WTC11 (cell line): ENCODE measurements around the gene ST3GAL5. TPM values are rescaled to one million over a fixed set of nuclear protein-coding genes. Genes with fewer than 3 reads are reported as not detected.

Experiments used
- ATAC-seq: fragments of 200-7000 bp; cut with Tn5 transposase; 2 replicates; pipeline ENCODE4 v1.10.0; 2021; ENCODE audit warnings: mild to moderate bottlenecking, moderate library complexity
- CTCF ChIA-PET: fragments of 300-600 bp; sonication (Branson Sonifier 250); formaldehyde crosslinking; loops from one replicate; lab custom pipeline; 2021; ENCODE audit warnings: antibody characterized with exemption; lab: Charles Lee
- POLR2A ChIA-PET: fragments of 350-600 bp; sonication (Branson Sonifier 250); formaldehyde crosslinking; loops from one replicate; lab custom pipeline; 2021; ENCODE audit warnings: antibody characterized with exemption; lab: Charles Lee
- DNase-seq: peaks from one replicate; pipeline ENCODE4 v3.0.0; 2021; ENCODE audit warnings: low spot score
- H3K27ac Mint-ChIP-seq: 2 replicates; pipeline ENCODE4 v1.8.0; 2021; ENCODE audit warnings: mixed read lengths
- H3K27me3 Mint-ChIP-seq: 2 replicates; pipeline ENCODE4 v1.8.0; 2021; ENCODE audit warnings: low read depth, mild to moderate bottlenecking, moderate library complexity, mixed read lengths
- H3K36me3 Mint-ChIP-seq: 2 replicates; pipeline ENCODE4 v1.8.0; 2021; ENCODE audit warnings: mixed read lengths
- H3K4me1 Mint-ChIP-seq: 2 replicates; pipeline ENCODE4 v1.8.0; 2022; ENCODE audit warnings: mixed read lengths
- H3K4me3 Mint-ChIP-seq: 2 replicates; pipeline ENCODE4 v1.8.0; 2021; ENCODE audit warnings: mild to moderate bottlenecking, moderate library complexity, mixed read lengths
- H3K9me3 Mint-ChIP-seq: 2 replicates; pipeline ENCODE4 v1.8.0; 2021; ENCODE audit warnings: mixed read lengths
- ARID4B ChIP-seq: sonication (generic); formaldehyde crosslinking; IDR thresholded peaks from 2 replicates; pipeline ENCODE4 v1.8.0; 2023; ENCODE audit warnings: missing genetic modification reagents, mild to moderate bottlenecking, borderline replicate concordance
- CBFB ChIP-seq: sonication (generic); formaldehyde crosslinking; IDR thresholded peaks from 2 replicates; pipeline ENCODE4 v1.8.1; 2022; ENCODE audit warnings: mild to moderate bottlenecking, low read depth, missing genetic modification reagents
- CREM ChIP-seq: sonication (generic); formaldehyde crosslinking; IDR thresholded peaks from 2 replicates; pipeline ENCODE4 v1.8.1; 2022; ENCODE audit warnings: mild to moderate bottlenecking, missing genetic modification reagents, moderate library complexity
- E2F5 ChIP-seq: sonication (generic); formaldehyde crosslinking; IDR thresholded peaks from 2 replicates; pipeline ENCODE4 v1.8.1; 2022; ENCODE audit warnings: mild to moderate bottlenecking, moderate library complexity, missing genetic modification reagents
- ETV6 ChIP-seq: sonication (generic); formaldehyde crosslinking; IDR thresholded peaks from 2 replicates; pipeline ENCODE4 v1.8.1; 2022; ENCODE audit warnings: mild to moderate bottlenecking, missing genetic modification reagents
- FOXK1 ChIP-seq: sonication (generic); formaldehyde crosslinking; IDR thresholded peaks from 2 replicates; pipeline ENCODE4 v1.8.0; 2022; ENCODE audit warnings: mild to moderate bottlenecking, moderate library complexity, missing genetic modification reagents
- FOXP4 ChIP-seq: sonication (generic); formaldehyde crosslinking; IDR thresholded peaks from 2 replicates; pipeline ENCODE4 v1.8.0; 2022; ENCODE audit warnings: mild to moderate bottlenecking, missing genetic modification reagents
- GTF2I ChIP-seq: fragments of 250-450 bp; sonication (Bioruptor Pico); conservative IDR thresholded peaks from 2 replicates; pipeline ENCODE4 v1.4.0; 2021; ENCODE audit warnings: mild to moderate bottlenecking
- HMGA2 ChIP-seq: fragments of 250-450 bp; sonication (Bioruptor Pico); IDR thresholded peaks from 2 replicates; pipeline ENCODE4 v1.4.0; 2021; ENCODE audit warnings: mild to moderate bottlenecking, moderate library complexity
- NFATC4 ChIP-seq: fragments of 250-450 bp; sonication (Bioruptor Pico); IDR thresholded peaks from 2 replicates; pipeline ENCODE4 v1.9.0; 2021; ENCODE audit warnings: mild to moderate bottlenecking
- NR1H2 ChIP-seq: sonication (generic); formaldehyde crosslinking; IDR thresholded peaks from 2 replicates; pipeline ENCODE4 v1.9.0; 2021; ENCODE audit warnings: mild to moderate bottlenecking, moderate library complexity, missing genetic modification reagents
- NR2C2 ChIP-seq: sonication (generic); formaldehyde crosslinking; IDR thresholded peaks from 2 replicates; pipeline ENCODE4 v1.8.0; 2022; ENCODE audit warnings: mild to moderate bottlenecking, missing genetic modification reagents
- PREB ChIP-seq: sonication (generic); formaldehyde crosslinking; IDR thresholded peaks from 2 replicates; pipeline ENCODE4 v1.8.1; 2022; ENCODE audit warnings: mild to moderate bottlenecking, missing genetic modification reagents, moderate library complexity, borderline replicate concordance
- PRRX2 ChIP-seq: fragments of 250-450 bp; sonication (Bioruptor Pico); IDR thresholded peaks from 2 replicates; pipeline ENCODE4 v1.8.0; 2021; ENCODE audit warnings: mild to moderate bottlenecking
- RORB ChIP-seq: fragments of 250-450 bp; sonication (Bioruptor Pico); IDR thresholded peaks from 2 replicates; pipeline ENCODE4 v1.9.0; 2021; ENCODE audit warnings: mild to moderate bottlenecking
- SMAD3 ChIP-seq: sonication (generic); formaldehyde crosslinking; IDR thresholded peaks from 2 replicates; pipeline ENCODE4 v1.8.0; 2022; ENCODE audit warnings: missing genetic modification reagents, mild to moderate bottlenecking, borderline replicate concordance
- TP53 ChIP-seq: sonication (generic); formaldehyde crosslinking; IDR thresholded peaks from 2 replicates; pipeline ENCODE4 v1.8.1; 2023; ENCODE audit warnings: mild to moderate bottlenecking, missing genetic modification reagents
- ZMAT4 ChIP-seq: fragments of 250-450 bp; sonication (Bioruptor Pico); IDR thresholded peaks from 2 replicates; pipeline ENCODE4 v1.9.0; 2021; ENCODE audit warnings: mild to moderate bottlenecking
- ZNF232 ChIP-seq: sonication (generic); formaldehyde crosslinking; IDR thresholded peaks from 2 replicates; pipeline ENCODE4 v1.8.0; 2022; ENCODE audit warnings: mild to moderate bottlenecking, missing genetic modification reagents
- ZNF317 ChIP-seq: sonication (generic); formaldehyde crosslinking; IDR thresholded peaks from 2 replicates; pipeline ENCODE4 v1.8.1; 2023; ENCODE audit warnings: low read depth, mild to moderate bottlenecking, moderate library complexity, missing genetic modification reagents, borderline replicate concordance
- ZNF671 ChIP-seq: fragments of 250-450 bp; sonication (Bioruptor Pico); IDR thresholded peaks from 2 replicates; pipeline ENCODE4 v1.8.0; 2021; ENCODE audit warnings: mild to moderate bottlenecking
- ZSCAN18 ChIP-seq: fragments of 250-450 bp; sonication (Bioruptor Pico); IDR thresholded peaks from 2 replicates; pipeline ENCODE4 v2.1.2; 2022; ENCODE audit warnings: mild to moderate bottlenecking, moderate library complexity
- total RNA-seq: library from RNA; stranded (reverse); gene quantifications from 3 replicates; pipeline ENCODE4 v1.2.3, GENCODE V29; 2021
- TF ChIP-seq, protein P1 (sequence below): sonication (generic); formaldehyde crosslinking; IDR thresholded peaks from 2 replicates; pipeline ENCODE4 v1.8.1; 2022; ENCODE audit warnings: missing genetic modification reagents, borderline replicate concordance

The ST3GAL5 gene
- total RNA-seq, 1 experiment from 2014 or later, result 5.9 TPM

DNA sequence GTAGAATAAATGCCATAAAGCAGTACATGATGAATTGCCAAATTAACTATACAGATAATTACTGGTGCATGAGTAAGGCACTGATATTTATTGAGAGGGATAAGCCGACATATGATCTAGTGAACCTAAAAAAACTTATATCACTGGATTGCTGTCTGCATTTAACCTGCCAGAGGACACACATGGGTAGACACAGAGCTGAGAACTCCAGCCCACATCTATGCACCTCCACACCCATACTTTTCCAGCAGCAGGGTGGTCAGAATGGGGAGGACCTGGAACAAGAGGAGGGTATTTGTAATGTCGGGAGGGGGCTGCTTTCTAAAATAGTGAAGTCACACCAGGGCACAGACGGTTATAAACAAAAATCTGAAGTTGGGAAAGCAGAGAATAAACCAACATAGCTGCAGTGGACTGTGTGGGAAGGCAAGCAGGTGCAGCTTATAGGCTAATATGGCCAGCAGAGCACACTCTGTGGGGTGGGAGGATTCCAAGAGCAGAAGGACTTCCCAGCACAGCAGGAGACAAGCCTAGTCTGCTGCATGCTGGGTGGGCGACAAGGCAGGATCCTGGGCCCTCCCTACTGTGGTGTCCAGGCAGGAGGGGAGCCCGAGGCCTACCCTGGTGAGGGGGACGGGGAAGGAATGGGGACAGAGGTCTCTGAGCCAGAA is 17.2 kb downstream of the ST3GAL5 start (continued):
- TF ChIP-seq ZSCAN18 (CRISPR knock-in tag) (no peak), RORB (no peak), PREB (CRISPR knock-in tag) (no peak), ZNF232 (CRISPR knock-in tag) (no peak), FOXP4 (CRISPR knock-in tag) (no peak)
- TF ChIP-seq, protein P1, sequence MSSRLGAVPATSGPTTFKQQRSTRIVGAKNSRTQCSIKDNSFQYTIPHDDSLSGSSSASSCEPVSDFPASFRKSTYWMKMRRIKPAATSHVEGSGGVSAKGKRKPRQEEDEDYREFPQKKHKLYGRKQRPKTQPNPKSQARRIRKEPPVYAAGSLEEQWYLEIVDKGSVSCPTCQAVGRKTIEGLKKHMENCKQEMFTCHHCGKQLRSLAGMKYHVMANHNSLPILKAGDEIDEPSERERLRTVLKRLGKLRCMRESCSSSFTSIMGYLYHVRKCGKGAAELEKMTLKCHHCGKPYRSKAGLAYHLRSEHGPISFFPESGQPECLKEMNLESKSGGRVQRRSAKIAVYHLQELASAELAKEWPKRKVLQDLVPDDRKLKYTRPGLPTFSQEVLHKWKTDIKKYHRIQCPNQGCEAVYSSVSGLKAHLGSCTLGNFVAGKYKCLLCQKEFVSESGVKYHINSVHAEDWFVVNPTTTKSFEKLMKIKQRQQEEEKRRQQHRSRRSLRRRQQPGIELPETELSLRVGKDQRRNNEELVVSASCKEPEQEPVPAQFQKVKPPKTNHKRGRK (CRISPR knock-in tag), result no peak

GRCh38 chr2:85868822-85869221 is 20.0 kb downstream of the ST3GAL5 start:
- ATAC-seq, result no peak
- ChIA-PET POLR2A (no interaction called here), CTCF (no interaction called here)

More at GRCh38 chr2:85868822-85869221, 20.0 kb downstream of the ST3GAL5 start:
- Mint-ChIP-seq H3K9me3 (no peaks in the 10 kb centered on the region), H3K27ac (no peak overlapping the region), H3K4me1 (peaks cover 18% of the 10 kb centered on the region), H3K4me3 (no peak overlapping the region), H3K27me3 (no peaks in the 10 kb centered on the region), H3K36me3 (no peaks in the 10 kb centered on the region)
- no peak for TF ChIP-seq NR2C2 (CRISPR knock-in tag)
- TF ChIP-seq TP53 (CRISPR knock-in tag), result no peak
- TF ChIP-seq HMGA2 (CRISPR knock-in tag), result no peak
- no peak for TF ChIP-seq ZMAT4 (CRISPR knock-in tag)
- TF ChIP-seq NR1H2 (CRISPR knock-in tag), result no peak
- no peak for TF ChIP-seq PRRX2
- TF ChIP-seq NFATC4 (CRISPR knock-in tag), result no peak
- TF ChIP-seq ETV6, result no peak
- TF ChIP-seq ARID4B (CRISPR knock-in tag), result no peak
- no peak for TF ChIP-seq GTF2I
- no peak for TF ChIP-seq ZNF671 (CRISPR knock-in tag)
- TF ChIP-seq CREM (CRISPR knock-in tag), result no peak
- no peak for TF ChIP-seq E2F5 (CRISPR knock-in tag)
- no peak for TF ChIP-seq ZNF317 (CRISPR knock-in tag)
- no peak for TF ChIP-seq FOXK1 (CRISPR knock-in tag)
- TF ChIP-seq ZNF232 (CRISPR knock-in tag), result no peak
- no peak for TF ChIP-seq CBFB (CRISPR knock-in tag)
- TF ChIP-seq SMAD3 (CRISPR knock-in tag), result no peak
- DNase-seq, result no peak
